ENCODE results near the gene FNDC3B.

The FNDC3B gene

DNA sequence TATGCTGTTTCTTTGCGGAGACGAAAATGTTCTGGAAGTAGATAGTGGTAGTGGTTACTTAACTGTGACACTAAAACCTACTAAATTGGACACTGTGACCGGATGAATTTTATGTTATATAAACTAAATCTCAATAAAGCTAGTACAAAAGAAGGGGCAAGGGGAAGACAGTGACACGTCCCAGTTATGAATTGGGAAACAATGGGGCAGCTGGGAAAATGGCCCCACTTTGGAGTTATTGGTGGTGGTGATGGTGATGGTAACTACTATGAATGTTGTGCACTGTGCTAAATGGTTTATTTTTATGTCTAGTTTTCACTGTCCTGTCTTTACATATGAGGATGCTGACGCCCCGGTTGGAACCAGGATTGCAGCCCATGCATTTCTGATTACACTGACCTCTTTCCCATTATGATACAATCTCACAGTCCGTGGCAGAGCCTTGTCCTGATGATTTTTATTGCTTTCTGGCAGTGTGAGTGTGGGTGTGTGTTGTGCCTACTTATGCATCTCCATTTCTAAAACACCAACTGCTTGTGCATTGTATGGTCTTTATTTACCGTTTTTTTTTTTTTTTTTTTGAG is 192.0 kb downstream of the FNDC3B start:
- DNase-seq (ENCODE audit: insufficient read length, low spot score), result no peak
- TF ChIP-seq CTCF (IDR thresholded peaks at IDR 0.05; ENCODE audit: insufficient read depth, missing control alignments), result no peak
- no peak for FAIRE-seq

DNA sequence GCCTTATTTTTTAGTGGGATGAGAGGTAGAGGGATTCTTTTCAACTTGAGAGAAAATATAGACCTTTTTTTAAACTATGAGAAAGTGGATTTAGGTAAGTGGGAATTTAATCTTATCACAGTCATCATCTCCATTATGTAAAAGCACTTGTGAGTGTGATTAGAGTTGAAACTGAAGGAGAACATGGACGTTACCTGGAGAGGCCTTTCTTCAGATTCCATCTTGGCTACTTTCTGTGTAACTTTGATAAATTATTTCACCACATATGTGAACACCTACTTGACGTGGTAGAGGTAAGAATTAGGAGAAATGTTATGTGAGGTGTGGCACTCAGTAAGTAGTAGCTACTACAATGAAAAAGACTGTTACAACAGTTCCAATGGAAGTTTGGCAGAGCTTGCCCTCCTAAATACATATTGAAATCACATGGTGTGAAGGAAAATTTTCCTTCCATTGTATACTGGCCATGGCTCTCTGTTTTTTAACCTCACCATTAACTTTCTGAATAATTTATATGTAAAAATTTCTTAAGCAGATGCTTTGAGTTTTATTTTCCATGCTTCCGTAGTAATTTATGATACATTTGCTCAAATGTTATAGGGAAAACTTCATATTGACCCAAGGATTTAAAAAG is 193.3 kb downstream of the FNDC3B start:
- FAIRE-seq, result no peak
- DNase-seq (ENCODE audit: insufficient read length, low spot score), result no peak
- no peak for TF ChIP-seq CTCF (IDR thresholded peaks at IDR 0.05; ENCODE audit: insufficient read depth, missing control alignments)

- FAIRE-seq (no peak), DNase-seq (ENCODE audit: insufficient read length, low spot score) (no peak)
- no peak for TF ChIP-seq CTCF (IDR thresholded peaks at IDR 0.05; ENCODE audit: insufficient read depth, missing control alignments)
Observed at GRCh38 chr3:172233474-172234277, 194.3 kb downstream of the FNDC3B start.

GRCh38 chr3:172235698-172236097 is 196.3 kb downstream of the FNDC3B start:
- FAIRE-seq (no peak), DNase-seq (ENCODE audit: insufficient read length, low spot score) (no peak)
- TF ChIP-seq CTCF (IDR thresholded peaks at IDR 0.05; ENCODE audit: insufficient read depth, missing control alignments), result no peak

DNA sequence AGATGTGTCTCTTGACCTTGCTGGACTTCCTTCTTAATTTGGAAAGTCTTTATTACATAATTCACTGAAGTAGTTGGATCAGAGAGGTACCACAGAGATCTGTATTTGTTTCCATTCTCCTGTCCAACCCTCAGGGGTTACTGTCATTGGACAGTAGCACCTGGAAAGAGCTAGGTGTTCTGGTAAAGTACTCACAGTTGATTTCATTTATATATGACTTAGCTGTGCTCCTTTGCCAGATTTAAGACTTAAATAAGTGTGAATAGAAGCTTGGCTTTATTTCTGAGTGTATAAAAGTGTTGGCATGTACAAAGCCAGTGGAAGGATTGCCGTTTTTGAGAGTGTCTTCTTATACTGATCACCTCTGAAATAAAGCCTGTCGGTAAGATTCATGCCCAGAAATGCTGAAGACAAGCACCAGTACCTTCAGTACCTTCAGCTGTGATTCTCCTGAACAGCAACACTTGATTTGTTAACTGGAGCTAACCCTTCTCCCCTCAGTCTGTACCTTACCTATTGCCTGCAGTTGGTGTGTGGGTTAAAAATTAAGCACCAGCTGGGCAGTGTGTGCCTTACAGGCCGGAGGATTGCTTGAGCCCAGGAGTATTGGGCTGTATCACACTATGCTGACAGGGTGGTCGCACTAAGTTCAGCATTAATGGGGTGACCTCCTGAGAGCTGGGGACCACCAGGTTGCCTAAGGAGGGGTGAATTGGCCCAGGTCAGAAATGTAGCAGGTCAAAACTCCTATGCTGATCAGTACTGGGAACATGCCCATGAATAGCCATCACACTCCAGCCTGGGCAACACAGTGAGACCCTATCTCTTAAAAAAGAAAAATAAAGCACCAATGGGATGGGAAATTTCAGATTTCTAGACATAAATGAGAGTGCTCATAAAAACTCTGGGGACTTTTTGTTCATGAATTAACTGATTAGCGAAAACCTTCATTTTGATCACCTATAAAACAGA is 197.7 kb downstream of the FNDC3B start:
- DNase-seq (ENCODE audit: insufficient read length, low spot score) (no peak), FAIRE-seq (no peak)
- TF ChIP-seq CTCF (IDR thresholded peaks at IDR 0.05; ENCODE audit: insufficient read depth, missing control alignments), result no peak

DNA sequence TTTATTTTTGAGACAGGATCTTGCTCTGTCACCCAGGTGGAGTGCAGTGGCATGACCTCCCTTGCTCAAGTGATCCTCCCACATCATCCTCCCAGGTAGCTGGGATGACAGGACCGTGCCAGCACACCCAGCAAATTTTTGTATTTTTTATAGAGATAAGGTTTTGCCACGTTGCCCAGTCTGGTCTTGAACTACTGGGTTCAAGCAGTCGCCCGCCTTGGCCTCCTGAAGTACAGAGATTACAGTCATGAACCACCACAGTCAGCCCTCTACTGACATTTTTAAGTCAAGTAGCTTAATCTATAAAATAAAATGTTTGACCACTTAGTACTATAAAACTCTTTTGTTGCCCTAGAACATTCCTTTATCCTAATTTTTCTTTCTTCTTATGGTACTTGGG is 198.8 kb downstream of the FNDC3B start:
- TF ChIP-seq CTCF (IDR thresholded peaks at IDR 0.05; ENCODE audit: insufficient read depth, missing control alignments), result no peak
- DNase-seq (ENCODE audit: insufficient read length, low spot score) (no peak), FAIRE-seq (no peak)
